Germinal center (tissue), 1 donor: ENCODE measurements around the gene RPL12.

Experiments used
- DNase-seq: peaks from one replicate; pipeline ENCODE4 v3.0.0; 2012; ENCODE audit warnings: mixed read lengths, low spot score

The RPL12 gene

DNA sequence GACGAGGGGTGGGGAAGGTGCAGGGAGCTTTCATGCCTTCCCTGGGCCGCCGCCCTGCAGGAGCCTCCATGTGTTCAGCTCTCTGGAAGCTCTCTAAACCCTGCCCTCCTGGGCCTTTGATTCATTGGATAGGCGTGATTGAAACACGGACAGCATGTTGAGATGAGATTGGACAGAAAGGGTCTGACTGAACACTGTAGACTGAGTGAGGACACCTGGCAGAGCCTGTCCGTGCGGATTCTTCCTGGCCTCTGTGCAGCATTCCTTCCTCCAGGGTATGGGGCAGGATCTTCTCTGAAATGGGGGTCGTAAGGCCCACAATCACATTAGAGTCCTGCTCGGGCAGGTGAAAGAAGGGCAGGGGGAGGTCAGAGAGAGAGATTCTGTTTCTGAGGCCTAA lies 12.8 kb downstream of the RPL12 start:
- no peak for DNase-seq

DNA sequence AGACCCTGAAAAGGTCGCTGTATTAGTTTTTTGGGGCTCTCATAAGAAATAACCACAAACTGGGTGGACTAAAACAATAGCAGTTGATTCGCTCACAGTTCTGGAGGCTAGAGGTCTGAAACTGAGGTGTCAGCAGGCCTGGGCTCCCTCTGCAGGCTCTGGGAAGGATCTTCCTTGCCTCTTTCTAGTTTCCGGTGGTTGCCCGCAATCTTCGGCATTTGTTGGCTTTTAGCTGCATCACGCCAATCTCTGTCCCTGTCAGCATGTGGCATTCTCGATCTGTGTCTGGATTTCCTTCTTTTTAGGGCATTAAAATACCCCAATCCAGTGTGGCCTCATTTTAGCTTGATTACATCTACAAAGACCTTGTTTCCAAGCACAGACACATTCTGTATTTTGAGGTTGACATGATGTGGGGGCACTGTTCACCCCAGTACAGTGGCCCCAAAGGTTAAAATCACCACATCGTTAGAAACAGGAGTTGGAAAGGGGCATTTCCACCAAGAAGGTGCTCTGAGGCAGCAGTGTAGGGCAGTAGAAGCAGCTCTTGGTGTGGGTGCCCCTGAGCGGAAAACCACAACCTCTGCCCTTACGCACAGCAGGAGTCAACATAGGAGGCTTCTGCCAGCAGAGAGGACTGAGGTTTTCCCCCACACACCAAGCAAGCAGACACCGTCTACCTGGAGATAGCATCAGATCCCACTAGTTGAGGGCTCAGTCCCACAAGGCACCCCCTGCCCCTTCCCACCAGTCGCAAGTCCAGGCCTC lies 13.5 kb downstream of the RPL12 start:
- DNase-seq = no peak

- no peak for DNase-seq
These were observed 20.8 kb downstream of the RPL12 start for GRCh38 chr9:127430415-127430814.

DNA sequence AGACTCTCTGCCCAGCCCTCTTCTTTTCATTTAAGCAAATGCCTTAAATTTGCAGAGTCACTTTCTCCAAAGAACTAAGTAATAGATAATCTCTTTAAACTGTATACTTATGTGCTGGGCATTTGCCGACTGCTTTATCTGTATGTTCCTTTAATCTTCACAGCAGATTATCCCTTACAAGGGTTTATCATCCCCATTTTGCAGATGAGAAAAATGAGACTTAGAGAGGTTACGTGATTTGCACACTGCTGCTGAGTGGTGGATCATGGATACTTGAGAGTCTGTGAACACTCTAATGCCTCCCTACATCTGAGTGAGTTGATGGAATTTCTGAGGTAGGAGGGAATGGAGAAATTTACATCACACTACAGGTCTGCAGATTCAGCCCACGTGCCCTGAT lies 22.9 kb downstream of the RPL12 start:
- no peak for DNase-seq

- no peak for DNase-seq
These were observed 24.4 kb downstream of the RPL12 start for GRCh38 chr9:127426756-127427155.

- no peak for DNase-seq
These were observed 26.6 kb downstream of the RPL12 start for GRCh38 chr9:127424676-127424999.

DNA sequence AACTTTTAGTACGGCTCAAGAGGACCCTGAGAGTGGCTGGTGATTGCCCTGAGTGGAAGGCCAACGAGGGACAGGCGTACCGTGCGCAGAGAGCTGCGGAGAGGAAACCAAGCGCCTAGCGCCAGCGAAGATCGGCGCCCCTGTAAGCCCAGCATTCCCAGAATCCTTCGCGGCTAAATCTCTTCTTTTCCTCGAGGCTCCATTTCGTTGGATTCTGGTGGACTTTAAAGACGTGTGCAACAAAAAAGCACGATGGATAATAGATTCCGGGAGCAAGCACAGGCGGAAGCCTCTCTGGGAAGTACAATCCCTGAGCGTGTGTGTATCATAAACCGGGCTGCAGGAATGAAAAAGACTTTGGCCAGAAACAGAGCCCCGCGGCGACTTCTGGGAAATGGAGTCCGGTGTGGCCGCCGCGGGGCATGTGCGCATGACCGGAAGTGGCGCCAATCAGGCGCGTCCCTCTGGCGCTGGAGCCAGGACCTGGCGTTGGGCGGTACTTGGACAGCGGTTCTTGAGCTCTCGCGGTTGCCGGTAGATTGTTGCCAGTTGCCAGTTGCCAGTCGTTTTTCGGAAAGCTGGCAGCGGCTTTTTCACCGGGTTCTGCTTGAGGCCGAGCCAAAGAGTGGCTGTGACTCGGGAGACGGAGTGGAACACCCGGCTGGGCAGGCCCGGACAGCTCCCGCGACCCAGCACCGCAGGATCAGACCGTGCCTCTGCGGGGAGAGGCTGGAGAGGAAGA lies 27.1 kb downstream of the RPL12 start, which contains the start of gene ZNF79:
Gene ZNF79 (plus strand): TSS at position 449 of the 742 bp plus-strand sequence. CDS start 406 bp downstream, outside the sequence.
- peak; percentile 95 for DNase-seq

DNA sequence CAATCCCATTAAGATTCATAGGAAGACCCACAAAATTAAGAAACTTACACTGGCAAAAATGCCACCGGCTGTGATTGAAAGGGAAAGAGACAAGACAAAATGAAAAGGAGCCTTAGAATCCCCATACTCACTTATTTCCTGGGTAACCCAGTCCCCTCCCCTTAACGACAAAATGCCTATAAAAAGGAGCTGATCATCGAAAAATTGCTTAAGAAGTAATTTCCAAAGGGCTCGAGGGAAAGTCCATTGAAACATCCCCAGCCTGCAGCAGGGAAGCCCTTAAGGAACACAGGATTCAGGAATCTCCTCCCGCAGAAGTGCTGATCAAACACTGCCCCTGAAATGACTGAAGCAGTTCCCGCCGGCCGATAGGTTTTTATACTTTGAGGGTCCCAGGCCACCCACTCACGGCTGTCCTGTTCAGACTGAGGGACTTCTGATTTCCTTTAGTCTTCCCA lies 27.7 kb downstream of the RPL12 start:
- no peak for DNase-seq

DNA sequence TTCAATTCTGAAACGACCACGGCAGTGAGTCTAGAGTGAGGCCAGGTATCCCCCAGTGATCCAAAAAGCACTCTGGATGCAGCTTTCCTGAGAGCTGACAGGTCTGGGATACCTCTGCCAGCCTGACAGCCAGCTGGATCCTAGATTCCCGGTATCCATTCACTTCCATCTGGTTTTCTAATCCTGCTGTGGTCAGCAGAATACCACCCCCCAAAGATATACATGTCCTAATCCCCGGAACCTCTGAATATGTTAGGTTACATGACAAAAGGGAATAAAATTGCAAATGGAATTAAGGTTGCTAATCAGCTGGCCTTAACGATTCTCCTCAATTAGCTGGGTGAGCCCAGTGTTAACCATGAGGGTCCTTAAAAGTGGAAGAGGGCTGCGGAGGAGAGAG lies 28.4 kb downstream of the RPL12 start:
- DNase-seq = no peak

DNA sequence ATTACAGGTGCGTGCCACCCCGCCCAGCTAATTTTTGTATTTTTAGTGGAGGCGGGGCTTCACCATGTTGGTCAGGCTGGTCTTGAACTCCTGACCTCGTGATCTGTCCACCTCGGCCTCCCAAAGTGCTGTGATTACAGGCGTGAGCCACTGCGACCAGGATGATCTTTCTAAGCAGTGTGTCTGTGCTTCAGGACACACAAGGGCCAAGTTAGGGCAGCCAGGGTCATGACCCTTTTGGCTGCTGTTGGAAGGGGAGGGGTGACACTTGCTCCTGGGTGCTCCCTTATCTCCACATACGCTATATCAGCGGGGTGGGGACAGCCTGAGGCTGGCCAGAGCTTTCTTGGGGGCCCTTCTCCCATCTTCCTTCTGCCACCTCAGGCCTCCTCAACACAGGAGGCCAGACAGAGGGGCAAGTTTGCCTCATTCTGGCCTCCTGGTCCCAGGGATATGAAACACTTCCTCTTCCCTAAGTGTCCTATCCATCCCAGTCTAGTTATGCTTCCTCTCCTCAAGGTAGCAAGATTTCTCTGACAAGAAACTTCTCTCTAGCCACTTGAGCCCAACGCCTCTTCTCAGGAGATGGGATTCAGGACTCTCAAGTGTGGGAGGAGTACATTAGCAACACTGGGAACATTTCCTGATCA lies 28.9 kb downstream of the RPL12 start:
- DNase-seq = no peak

GRCh38 chr9:127421057-127421456 lies 30.1 kb downstream of the RPL12 start:
- DNase-seq = no peak

- no peak for DNase-seq
These were observed 31.9 kb downstream of the RPL12 start for GRCh38 chr9:127419348-127419747.

- DNase-seq = peak; percentile 36
These were observed 33.2 kb downstream of the RPL12 start for GRCh38 chr9:127418037-127418471.

- no peak for DNase-seq
These were observed 33.8 kb downstream of the RPL12 start for GRCh38 chr9:127417131-127418036.

DNA sequence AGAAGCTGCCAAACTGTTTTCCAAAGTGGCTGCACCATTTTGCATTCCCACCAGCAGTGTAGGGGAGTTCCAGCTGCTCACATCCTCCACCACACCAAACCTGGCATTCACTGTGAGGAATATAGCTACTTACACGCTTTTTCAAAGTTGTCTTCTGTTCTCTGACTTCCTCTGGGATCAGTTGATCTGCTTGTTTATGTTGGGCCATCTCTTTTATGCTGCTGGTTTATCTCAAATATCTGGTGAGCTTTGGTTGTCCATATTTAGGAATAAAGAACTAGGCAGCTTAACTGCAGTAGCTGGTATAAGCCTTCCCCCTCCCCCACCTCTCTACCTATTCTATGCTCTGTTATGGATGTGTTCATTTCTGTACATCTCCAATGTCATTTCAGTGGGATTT lies 35.5 kb downstream of the RPL12 start:
- DNase-seq = no peak

- no peak for DNase-seq
These were observed 36.1 kb downstream of the RPL12 start for GRCh38 chr9:127415141-127415540.

- DNase-seq = no peak
These were observed 40.1 kb downstream of the RPL12 start for GRCh38 chr9:127411122-127411521.

- DNase-seq = no peak
These were observed 43.7 kb downstream of the RPL12 start for GRCh38 chr9:127407492-127407843.

- no peak for DNase-seq
These were observed 44.3 kb downstream of the RPL12 start for GRCh38 chr9:127406799-127407491.

GRCh38 chr9:127405344-127406125 lies 45.7 kb downstream of the RPL12 start:
- DNase-seq = no peak

GRCh38 chr9:127404631-127405030 lies 46.6 kb downstream of the RPL12 start:
- no peak for DNase-seq
